GM12892 (cell line): ENCODE results near the gene ATP5MK.

Experiments
- POLR2A ChIP-seq: IDR thresholded peaks from 2 replicates; pipeline ENCODE4 v1.6.1; 2011; ENCODE audit warnings: low read depth, low read length, control low read depth
- POLR2AphosphoS5 ChIP-seq: IDR thresholded peaks from 2 replicates; pipeline ENCODE4 v1.6.1; 2011; ENCODE audit warnings: low read depth, low read length, control low read depth

DNA sequence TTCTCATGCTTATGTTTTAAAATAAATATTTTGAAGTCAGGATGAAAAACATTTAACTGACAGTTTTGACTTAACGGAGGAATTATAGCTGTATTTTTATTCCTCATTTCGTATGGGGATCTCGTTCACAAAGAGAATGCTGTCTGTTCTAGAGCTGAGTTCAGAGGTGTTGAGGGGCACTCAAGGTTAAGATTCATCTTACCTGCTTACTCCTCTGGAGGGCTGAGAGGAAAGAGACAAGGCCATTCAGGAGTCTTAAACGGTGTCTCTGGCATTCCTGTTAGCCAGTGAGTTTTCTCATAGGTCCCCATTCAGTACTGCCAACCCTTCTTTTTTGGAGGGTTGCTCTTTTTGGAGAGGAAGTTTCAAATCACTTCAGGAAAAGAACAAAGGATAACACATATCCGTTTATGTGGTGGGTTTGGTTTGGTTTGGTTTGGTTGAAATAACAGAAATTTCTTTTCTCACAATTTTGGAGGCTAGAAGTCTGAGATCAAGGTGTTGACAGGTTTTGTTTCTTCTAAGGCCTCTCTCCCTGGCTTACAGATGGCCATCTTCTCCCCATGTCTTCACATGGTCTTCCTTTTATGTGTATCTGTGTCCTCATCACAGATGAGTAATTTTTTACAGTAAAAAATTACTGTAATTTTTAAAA, 32.8 kb upstream of the ATP5MK start:
- TF ChIP-seq POLR2A, result no peak
- no peak for TF ChIP-seq POLR2AphosphoS5
